A673 (cell line): ENCODE data around the gene MICAL3. TPM values are rescaled to one million over a fixed set of nuclear protein-coding genes. Genes with fewer than 3 reads are reported as not detected.

ENCODE experiments used
- BruUV-seq: library from RNA; stranded (reverse); fragments of 400-500 nt; replicated peaks from 2 replicates; lab custom pipeline; 2021; lab: Mats Ljungman, UMichigan
- CTCF ChIA-PET: fragments of 300-600 bp; sonication (Branson Sonifier 250); formaldehyde crosslinking; loops from one replicate; lab custom pipeline; 2022; ENCODE audit warnings: antibody characterized with exemption; lab: Charles Lee
- POLR2A ChIA-PET: fragments of 300-600 bp; sonication (Branson Sonifier 250); formaldehyde crosslinking; loops from one replicate; lab custom pipeline; 2022; ENCODE audit warnings: antibody characterized with exemption; ENCODE audit not compliant: low non-redundant PET; lab: Charles Lee
- DNase-seq: peaks from one replicate; pipeline ENCODE4 v3.0.0-alpha.2; 2015; ENCODE audit warnings: low spot score
- H3K27ac ChIP-seq: fragments of 200-600 bp; sonication (generic); 2 replicates; pipeline ENCODE4 v1.5.1; 2016; ENCODE audit warnings: mixed run types, low read depth, mild to moderate bottlenecking, mixed read lengths, antibody characterized with exemption, low read length; ENCODE audit not compliant: poor library complexity, severe bottlenecking
- H3K27me3 ChIP-seq: fragments of 200-600 bp; sonication (generic); replicated peaks from 2 replicates; pipeline ENCODE4 v1.6.1; 2017; ENCODE audit warnings: mixed run types, low read depth, mild to moderate bottlenecking, mixed read lengths, antibody characterized with exemption, low read length; ENCODE audit not compliant: insufficient read depth, poor library complexity
- H3K36me3 ChIP-seq: fragments of 200-600 bp; sonication (generic); 2 replicates; pipeline ENCODE4 v1.6.1; 2016; ENCODE audit warnings: mixed run types, mild to moderate bottlenecking, mixed read lengths, antibody characterized with exemption, low read length; ENCODE audit not compliant: insufficient read depth, poor library complexity, severe bottlenecking
- H3K4me1 ChIP-seq: fragments of 200-600 bp; sonication (generic); 2 replicates; pipeline ENCODE4 v1.6.1; 2017; ENCODE audit warnings: mixed run types, mild to moderate bottlenecking, mixed read lengths, antibody characterized with exemption, low read length; ENCODE audit not compliant: insufficient read depth, poor library complexity, severe bottlenecking
- H3K4me3 ChIP-seq: fragments of 200-600 bp; sonication (generic); 2 replicates; pipeline ENCODE4 v1.5.1; 2016; ENCODE audit warnings: low read depth, mixed run types, mild to moderate bottlenecking, mixed read lengths, low read length; ENCODE audit not compliant: poor library complexity, severe bottlenecking
- H3K9me3 ChIP-seq: fragments of 200-600 bp; sonication (generic); 2 replicates; pipeline ENCODE4 v1.6.1; 2016; ENCODE audit warnings: mixed run types, low read depth, mild to moderate bottlenecking, mixed read lengths, antibody characterized with exemption, low read length; ENCODE audit not compliant: poor library complexity, severe bottlenecking
- CTCF ChIP-seq: fragments of 300-800, 200-600 bp; sonication (generic); conservative IDR thresholded peaks from 2 replicates; pipeline ENCODE4 v1.5.1; 2017; ENCODE audit warnings: low read depth, mild to moderate bottlenecking, antibody characterized with exemption, low read length, moderate library complexity, mixed read lengths
- EZH2 ChIP-seq: fragments of 200-600 bp; sonication (generic); IDR thresholded peaks from 2 replicates; pipeline ENCODE4 v1.6.1; 2017; ENCODE audit warnings: borderline replicate concordance, low read depth, mild to moderate bottlenecking, mixed read lengths, antibody characterized with exemption, low read length; ENCODE audit not compliant: poor library complexity, severe bottlenecking
- intact Hi-C: fragments of 100-400 bp; cut with micrococcal nuclease; formaldehyde crosslinking; loops from one replicate; pipeline ENCODE4 v1.10.0; 2022; ENCODE audit not compliant: unreplicated experiment
- total RNA-seq: library from RNA; stranded (reverse); gene quantifications from 2 replicates; pipeline ENCODE4 v1.2.3, GENCODE V29; 2021

Gene MICAL3
- total RNA-seq, 1 experiment from 2014 or later: 63.6 TPM

DNA sequence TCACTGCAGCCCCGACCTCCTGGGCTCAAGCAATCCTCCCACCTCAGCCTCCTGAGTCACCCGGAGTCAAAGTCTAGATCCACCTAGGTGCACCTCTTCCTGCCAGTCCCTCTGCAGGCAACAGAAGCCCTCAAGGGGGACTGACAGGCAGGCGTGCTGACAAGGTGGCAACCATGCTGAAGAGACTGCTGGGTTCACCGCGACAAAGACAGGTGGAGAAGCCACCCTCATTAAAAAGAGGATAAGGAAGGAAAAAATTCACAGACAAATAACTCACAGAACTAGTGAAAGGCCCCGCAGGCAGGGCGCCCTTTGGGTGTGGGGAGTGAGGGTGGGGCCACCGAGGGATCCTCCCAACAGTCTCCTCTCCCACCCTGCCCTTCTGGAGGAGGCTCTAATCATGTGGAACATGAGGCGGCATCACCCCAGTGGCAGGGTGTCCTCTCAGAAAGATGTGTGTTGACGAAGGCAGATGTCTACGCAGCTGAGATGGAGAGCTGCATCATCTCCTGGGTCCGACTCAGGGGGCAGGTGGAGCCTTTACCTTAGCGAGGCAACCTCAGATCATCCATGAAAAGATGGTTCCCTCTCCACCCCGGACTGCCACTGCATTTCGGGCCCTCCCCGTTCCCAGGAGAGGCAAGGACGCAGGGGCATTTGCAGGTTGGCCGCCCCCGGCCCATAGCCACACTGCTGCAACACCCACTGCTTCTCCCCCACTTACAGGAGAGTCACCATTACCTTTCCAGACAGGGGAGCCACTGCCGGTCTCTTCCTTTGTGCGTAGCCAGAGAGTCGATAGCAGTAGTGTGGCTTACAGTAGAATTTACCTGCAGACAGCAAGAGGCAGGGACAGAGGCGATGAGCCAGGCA is 158.9 kb downstream of the MICAL3 start:
- ChIA-PET POLR2A (no interaction called here), CTCF (no interaction called here)
- no TSS peak for BruUV-seq
- intact Hi-C loops: no loop called here
- Histone ChIP-seq H3K9me3 (no peaks in the 10 kb centered on the region), H3K4me3 (no peak overlapping the region), H3K4me1 (no peaks in the 10 kb centered on the region), H3K27ac (no peak overlapping the region), H3K36me3 (peaks cover 8% of the 10 kb centered on the region), H3K27me3 (no peaks in the 10 kb centered on the region)
- no peak for TF ChIP-seq CTCF
- no peak for TF ChIP-seq EZH2
- DNase-seq: no peak

- H3K9me3 ChIP-seq: no peaks in the 10 kb centered on the region
- H3K27me3 ChIP-seq: no peaks in the 10 kb centered on the region
- BruUV-seq: no TSS peak
- intact Hi-C loops: no loop called here
- CTCF ChIA-PET: no interaction called here
- TF ChIP-seq CTCF: no peak
- peaks cover 8% of the 10 kb centered on the region for H3K36me3 ChIP-seq
- H3K4me1 ChIP-seq: no peaks in the 10 kb centered on the region
- POLR2A ChIA-PET: no interaction called here
- no peak for DNase-seq
- no peak overlapping the region for H3K27ac ChIP-seq
- no peak overlapping the region for H3K4me3 ChIP-seq
These were observed 159.8 kb downstream of the MICAL3 start for GRCh38 chr22:17864398-17865182.

DNA sequence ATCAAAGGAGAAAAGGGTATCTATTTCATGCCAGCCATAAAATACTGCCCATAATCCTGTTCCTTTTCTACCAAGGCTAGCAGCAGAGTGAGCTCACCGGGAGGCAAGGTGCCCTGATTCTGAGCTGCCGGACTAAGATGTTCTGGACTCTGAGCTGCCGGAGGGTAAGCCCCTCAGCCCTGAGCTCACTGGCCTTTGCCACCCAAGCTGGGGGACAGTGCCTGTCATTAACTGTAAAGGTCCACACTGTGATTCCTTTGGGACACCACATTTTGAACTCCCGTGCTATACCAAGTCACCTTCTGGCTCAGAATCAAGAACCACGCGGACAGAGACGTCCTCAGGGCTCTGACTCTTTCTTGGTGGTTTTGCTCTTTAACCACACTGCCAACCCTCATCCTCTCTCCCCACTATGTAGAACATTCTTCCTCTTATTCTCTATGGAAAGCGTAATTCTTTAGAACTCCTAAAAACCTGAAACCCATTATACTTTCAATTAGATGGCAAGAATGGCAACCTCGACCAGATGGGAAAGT is 161.6 kb downstream of the MICAL3 start:
- no TSS peak for BruUV-seq
- no peak overlapping the region for H3K27ac ChIP-seq
- no peak for DNase-seq
- H3K4me1 ChIP-seq: no peaks in the 10 kb centered on the region
- H3K4me3 ChIP-seq: no peak overlapping the region
- no peak for TF ChIP-seq EZH2
- TF ChIP-seq CTCF: no peak
- H3K27me3 ChIP-seq: no peaks in the 10 kb centered on the region
- peaks cover 8% of the 10 kb centered on the region for H3K36me3 ChIP-seq
- CTCF ChIA-PET: no interaction called here
- intact Hi-C loops: no loop called here
- H3K9me3 ChIP-seq: no peaks in the 10 kb centered on the region
- POLR2A ChIA-PET: no interaction called here
